Inferior parietal cortex (tissue), 1 donor: ENCODE results near the gene DES.

Experiments
- DNase-seq: peaks from one replicate; pipeline ENCODE4 v3.0.0-alpha.2; 2016; ENCODE audit errors: extremely low spot score

The DES gene

DNA sequence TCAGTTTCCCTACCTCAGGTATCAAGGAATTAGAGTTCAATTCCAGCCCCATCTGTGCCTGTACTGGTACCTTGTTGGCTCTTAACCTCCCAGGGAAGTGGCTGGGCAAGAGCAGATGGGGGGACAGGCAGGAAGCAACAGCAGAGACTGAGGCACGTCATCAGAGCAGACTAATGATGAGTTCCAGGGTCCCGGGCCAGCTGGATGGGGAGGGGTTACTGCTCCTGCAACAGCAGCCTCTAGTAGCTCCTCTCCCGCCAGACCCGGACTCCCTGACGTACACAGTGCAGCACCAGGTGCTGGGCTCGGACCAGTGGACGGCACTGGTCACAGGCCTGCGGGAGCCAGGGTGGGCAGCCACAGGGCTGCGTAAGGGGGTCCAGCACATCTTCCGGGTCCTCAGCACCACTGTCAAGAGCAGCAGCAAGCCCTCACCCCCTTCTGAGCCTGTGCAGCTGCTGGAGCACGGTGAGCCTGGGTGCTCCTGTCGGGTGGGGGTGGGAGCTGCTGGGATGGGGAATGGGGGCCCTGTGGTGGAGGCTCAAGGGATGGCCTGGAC, 54.5 kb downstream of the DES start:
- DNase-seq: no peak

DNA sequence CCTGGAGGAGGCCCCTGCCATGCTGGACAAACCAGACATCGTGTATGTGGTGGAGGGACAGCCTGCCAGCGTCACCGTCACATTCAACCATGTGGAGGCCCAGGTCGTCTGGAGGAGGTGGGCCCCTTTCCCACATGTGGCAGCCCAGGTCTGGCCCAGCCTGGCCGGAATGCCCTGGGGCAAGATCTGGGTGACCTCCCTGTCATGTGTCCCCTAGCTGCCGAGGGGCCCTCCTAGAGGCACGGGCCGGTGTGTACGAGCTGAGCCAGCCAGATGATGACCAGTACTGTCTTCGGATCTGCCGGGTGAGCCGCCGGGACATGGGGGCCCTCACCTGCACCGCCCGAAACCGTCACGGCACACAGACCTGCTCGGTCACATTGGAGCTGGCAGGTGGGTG, 55.3 kb downstream of the DES start:
- DNase-seq: no peak

DNA sequence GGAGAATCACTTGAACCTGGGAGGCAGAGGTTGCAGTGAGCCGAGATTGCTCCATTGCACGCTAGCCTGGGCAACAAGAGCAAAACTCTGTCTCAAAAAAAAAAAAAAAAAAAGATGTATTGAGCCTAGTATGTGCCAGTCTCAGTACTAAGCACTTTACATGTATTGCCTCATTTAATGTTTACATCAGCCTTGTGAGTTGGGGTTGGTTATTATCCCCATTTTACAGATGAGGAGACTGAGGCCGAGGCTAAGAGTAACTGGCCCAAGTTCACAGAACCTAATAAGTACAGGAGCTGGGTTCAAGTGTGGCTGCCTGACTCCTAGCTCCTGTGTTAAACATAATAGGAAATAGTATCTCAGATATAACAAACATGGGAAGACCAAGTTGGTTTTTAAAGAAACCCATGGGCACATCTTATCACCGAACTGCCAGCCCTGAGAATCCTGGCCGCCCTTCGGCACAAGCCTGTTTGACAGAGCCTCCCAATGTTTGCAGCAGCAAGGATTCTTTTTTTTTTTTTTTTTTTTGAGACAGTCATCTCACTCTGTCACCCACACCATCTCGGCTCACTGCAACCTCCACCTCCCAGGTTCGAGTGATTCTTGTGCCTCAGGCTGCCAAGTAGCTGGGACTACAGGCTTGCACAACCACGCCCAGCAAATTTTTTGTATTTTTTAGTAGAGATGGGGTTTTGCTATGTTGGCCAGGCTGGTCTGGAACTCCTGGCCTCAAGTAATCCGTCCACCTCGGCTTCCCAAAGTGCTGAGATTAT, 56.3 kb downstream of the DES start:
- DNase-seq: no peak

DNA sequence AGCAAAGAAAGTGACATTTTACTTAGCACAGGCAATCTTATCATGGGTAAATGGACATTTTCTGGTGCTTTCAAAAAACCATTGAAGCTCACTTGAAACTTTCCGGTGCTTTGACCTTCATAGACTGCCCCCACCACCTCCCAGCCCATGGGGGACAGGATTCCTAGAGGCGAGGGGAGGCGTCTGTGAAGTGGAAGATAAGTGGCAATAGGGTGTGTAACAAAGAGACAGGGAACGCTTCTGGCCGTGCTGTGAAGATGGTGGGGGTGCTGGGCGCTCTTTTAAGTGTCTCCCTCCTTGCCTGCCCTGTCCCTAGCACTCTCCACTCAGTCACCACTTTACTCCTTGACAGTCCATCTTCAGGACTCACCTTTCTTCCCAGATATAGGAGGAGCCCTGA, 57.1 kb downstream of the DES start:
- no peak for DNase-seq

DNA sequence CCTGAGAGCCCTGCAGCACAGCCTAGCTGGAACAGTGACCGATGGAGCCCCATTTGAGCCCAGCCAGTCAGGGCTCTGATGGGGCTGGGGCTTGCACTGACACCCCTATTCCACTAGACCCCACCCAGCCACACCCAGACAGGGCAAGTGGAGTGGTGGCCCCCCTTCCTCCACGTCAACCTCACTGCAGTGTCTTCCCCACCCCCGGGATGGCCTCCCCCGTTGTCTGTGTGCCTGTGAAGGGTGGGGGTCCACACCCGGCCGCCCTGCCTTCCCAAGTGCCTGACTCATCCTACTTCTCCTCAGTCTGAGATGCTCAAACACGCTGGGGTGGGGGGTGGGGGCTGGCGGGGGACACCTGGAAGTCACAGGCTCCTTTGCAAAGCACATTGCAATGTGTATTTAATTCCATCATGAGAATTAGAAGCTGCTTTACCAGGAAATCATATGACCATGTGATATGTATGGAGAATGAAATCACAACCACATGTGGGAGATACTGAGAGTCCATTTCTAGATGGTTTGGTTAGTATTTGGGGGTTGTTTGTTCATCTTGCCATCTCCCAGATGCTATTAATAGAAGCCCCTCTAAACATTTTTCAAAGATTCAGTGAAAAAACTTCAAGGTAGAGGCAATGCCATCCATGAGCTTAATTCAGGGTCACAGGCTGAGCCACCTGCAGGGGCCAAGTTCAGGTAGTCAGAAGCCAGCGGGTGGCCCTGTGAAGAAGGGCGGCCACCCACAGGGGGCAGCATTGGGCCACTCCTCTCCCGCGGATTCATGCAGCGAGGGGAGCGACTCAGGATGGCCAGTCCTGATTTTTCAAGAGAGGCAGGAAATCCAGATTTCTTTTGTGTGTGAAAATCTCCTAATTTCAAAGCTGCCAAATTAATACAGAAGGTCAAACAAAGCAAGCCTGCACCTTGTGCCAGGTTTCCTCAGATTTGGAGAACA, 57.8 kb downstream of the DES start:
- peak; percentile 59 for DNase-seq
